Activated naive CD4-positive, alpha-beta T cell treated with anti-CD3 and anti-CD28 coated beads, Interleukin-2, amount 50 U/mL, for 16 hours (primary cell): Measurements from ENCODE around the gene ZSCAN12.

ENCODE experiments used
- DNase-seq: peaks from one replicate; pipeline ENCODE4 v3.0.0-alpha.2; 2020

ZSCAN12 gene

GRCh38 chr6:28353356-28353755 is 46.2 kb downstream of the ZSCAN12 start:
- DNase-seq, result no peak

GRCh38 chr6:28351493-28351925 is 48.0 kb downstream of the ZSCAN12 start:
- no peak for DNase-seq

GRCh38 chr6:28351087-28351486 is 48.5 kb downstream of the ZSCAN12 start:
- DNase-seq, result no peak

- peak; percentile 86 for DNase-seq
These were observed 49.4 kb downstream of the ZSCAN12 start, which contains the start of gene ZKSCAN3 for GRCh38 chr6:28349892-28350737. ZKSCAN3 (plus strand) TSS chr6:28349947; CDS start chr6:28359587, 9,640 bp downstream.

- no peak for DNase-seq
These were observed 50.1 kb downstream of the ZSCAN12 start for GRCh38 chr6:28349344-28349891.

- no peak for DNase-seq
These were observed 52.4 kb downstream of the ZSCAN12 start for GRCh38 chr6:28347119-28347518.

- DNase-seq, result no peak
These were observed 54.3 kb downstream of the ZSCAN12 start for GRCh38 chr6:28345201-28345600.

- no peak for DNase-seq
These were observed 55.5 kb downstream of the ZSCAN12 start for GRCh38 chr6:28343898-28344677.

- DNase-seq, result no peak
These were observed 59.0 kb downstream of the ZSCAN12 start for GRCh38 chr6:28340310-28341095.

- DNase-seq, result no peak
These were observed 62.4 kb downstream of the ZSCAN12 start for GRCh38 chr6:28337121-28337520.

GRCh38 chr6:28336284-28337120 is 63.0 kb downstream of the ZSCAN12 start:
- no peak for DNase-seq

- peak; percentile 78 for DNase-seq
These were observed 63.8 kb downstream of the ZSCAN12 start, which contains the start of gene ZSCAN31 for GRCh38 chr6:28335564-28336283. ZSCAN31 (minus strand) TSS chr6:28336148; CDS start chr6:28329683, 6,465 bp downstream.

- DNase-seq, result no peak
These were observed 64.4 kb downstream of the ZSCAN12 start for GRCh38 chr6:28335040-28335563.

- DNase-seq, result no peak
These were observed 65.1 kb downstream of the ZSCAN12 start for GRCh38 chr6:28334286-28335039.

- DNase-seq, result no peak
These were observed 65.9 kb downstream of the ZSCAN12 start for GRCh38 chr6:28333599-28334018.

- no peak for DNase-seq
These were observed 66.5 kb downstream of the ZSCAN12 start for GRCh38 chr6:28333047-28333446.

GRCh38 chr6:28330041-28330440 is 69.5 kb downstream of the ZSCAN12 start:
- DNase-seq, result no peak
